Measurements from ENCODE around the gene MAN2B1.

DNA sequence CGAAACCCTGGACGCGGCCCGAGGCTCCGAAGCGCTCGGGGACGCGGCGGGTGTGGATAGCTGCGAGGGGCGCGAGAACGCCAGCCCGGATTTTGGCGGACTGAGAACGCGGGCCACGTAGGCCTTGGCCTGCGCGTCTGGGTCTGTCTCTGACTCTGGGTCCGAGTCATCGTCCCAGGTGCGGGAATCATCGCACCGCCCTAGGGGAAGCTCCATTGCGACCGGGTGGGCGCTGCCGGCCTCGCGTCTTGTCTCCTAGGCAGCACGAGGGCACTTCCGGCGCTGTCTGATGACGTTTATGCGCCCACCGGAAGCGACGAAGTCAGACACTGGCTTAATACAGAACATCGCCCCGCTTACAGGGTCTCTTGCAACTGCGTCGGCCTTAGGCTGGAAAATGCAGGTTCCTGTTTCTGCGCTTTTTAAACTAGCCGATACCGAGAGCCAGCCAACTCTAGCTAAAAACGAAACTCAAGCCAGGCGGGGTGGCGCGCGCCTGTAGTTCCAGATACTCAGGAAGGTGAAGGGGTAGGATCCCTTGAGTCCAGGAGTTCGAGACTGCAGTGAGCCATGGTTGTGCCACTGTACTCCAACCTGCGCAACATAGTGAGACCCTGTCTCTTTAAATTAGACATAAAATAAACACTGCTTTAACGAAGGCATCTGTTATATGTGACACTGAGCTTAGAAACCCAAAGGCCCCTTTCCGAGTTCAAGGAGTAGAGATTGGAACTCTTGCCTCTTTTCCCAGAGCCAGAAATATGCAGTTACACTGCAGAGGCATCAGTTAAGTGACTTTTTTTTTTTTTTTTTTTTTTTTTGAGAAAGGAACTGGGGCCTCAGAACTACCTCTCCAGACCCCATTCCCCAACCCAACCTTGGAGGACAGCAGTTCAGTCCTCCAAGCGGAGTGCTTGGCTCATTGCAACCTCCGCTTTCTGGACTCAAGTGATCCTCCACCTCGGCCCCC is 30.1 kb upstream of the MAN2B1 start, which contains the start of gene FBXW9:
- TF ChIP-seq EZH2phosphoT487 (IDR thresholded peaks at IDR 0.05; ENCODE audit: low read depth) (no peak), CTCF (IDR thresholded peaks at IDR 0.05; ENCODE audit: low read depth, low read length) (no peak)
